Lower lobe of right lung (tissue), 2 donors: ENCODE measurements around the gene SORCS2. TPM values are rescaled to one million over a fixed set of nuclear protein-coding genes. Genes with fewer than 3 reads are reported as not detected.
"Not testable (repeated sequence)": the region's sequence is repeated elsewhere in the genome, so short reads cannot be mapped to it uniquely, and the experiment has no call there.

Experiments
- ATAC-seq, 2 donors: fragments of 200-7000 bp; cut with Tn5 transposase; one replicate each; pipeline ENCODE4 v1.9.1; 2020 to 2022; ENCODE audit warnings: mild to moderate bottlenecking in 2 of 2, moderate library complexity in 2 of 2
- DNase-seq: peaks from one replicate; pipeline ENCODE4 v3.0.0-alpha.2; 2020
- H3K27ac ChIP-seq: fragments of 200-600 bp; one replicate; pipeline ENCODE4 v1.8.0; 2022
- H3K27me3 ChIP-seq: fragments of 200-600 bp; one replicate; pipeline ENCODE4 v1.8.0; 2022; ENCODE audit warnings: low read depth
- H3K36me3 ChIP-seq: fragments of 200-600 bp; one replicate; pipeline ENCODE4 v1.8.0; 2022; ENCODE audit warnings: mild to moderate bottlenecking
- H3K4me1 ChIP-seq: fragments of 200-600 bp; one replicate; pipeline ENCODE4 v1.8.0; 2022
- H3K4me3 ChIP-seq: fragments of 200-600 bp; one replicate; pipeline ENCODE4 v1.8.0; 2022; ENCODE audit warnings: mild to moderate bottlenecking
- H3K9me3 ChIP-seq: fragments of 200-600 bp; one replicate; pipeline ENCODE4 v1.8.0; 2022
- intact Hi-C: fragments of 100-400 bp; cut with DNase I; formaldehyde crosslinking; loops from one replicate; pipeline ENCODE4 v1.11.0; 2022
- total RNA-seq: library from RNA; stranded (reverse); fragmentation: NEBNext Ultra II Directional; extraction: Animal tissue kit (Norgen Biotek cat#: 25700); gene quantifications from one replicate; pipeline ENCODE4 v1.2.1, GENCODE V29; 2021
- TF ChIP-seq, protein P1 (sequence below): fragments of 200-600 bp; IDR thresholded peaks from one replicate; pipeline ENCODE4 v1.8.0; 2022; ENCODE audit warnings: antibody characterized with exemption, mild to moderate bottlenecking
- donor health status: DM: no; HTN: yes; CAD: no; lungs with severe emphysema.

The SORCS2 gene
- total RNA-seq, 1 donor from 2014 or later: 5.8 TPM

DNA sequence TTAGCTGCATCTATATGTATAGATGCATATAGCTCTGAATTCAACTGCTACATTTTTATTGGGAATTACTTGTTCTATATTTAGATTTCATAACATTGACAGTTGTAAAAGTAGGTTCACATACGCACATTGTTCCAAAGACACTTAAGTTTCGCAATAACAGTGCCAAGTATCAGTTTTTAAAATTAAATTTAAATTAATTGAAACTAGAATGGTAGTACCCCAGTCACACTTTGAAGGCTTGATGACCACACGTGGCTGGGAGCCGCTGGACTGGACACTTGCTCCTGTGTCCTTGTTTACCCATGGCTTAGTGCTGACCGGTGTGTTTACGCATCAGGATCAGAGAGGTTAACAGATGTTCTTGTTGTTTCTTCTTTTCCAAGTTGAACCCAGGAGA, 383.1 kb downstream of the SORCS2 start:
- TF ChIP-seq, protein P1, sequence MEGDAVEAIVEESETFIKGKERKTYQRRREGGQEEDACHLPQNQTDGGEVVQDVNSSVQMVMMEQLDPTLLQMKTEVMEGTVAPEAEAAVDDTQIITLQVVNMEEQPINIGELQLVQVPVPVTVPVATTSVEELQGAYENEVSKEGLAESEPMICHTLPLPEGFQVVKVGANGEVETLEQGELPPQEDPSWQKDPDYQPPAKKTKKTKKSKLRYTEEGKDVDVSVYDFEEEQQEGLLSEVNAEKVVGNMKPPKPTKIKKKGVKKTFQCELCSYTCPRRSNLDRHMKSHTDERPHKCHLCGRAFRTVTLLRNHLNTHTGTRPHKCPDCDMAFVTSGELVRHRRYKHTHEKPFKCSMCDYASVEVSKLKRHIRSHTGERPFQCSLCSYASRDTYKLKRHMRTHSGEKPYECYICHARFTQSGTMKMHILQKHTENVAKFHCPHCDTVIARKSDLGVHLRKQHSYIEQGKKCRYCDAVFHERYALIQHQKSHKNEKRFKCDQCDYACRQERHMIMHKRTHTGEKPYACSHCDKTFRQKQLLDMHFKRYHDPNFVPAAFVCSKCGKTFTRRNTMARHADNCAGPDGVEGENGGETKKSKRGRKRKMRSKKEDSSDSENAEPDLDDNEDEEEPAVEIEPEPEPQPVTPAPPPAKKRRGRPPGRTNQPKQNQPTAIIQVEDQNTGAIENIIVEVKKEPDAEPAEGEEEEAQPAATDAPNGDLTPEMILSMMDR: no peak
- intact Hi-C loops: no loop called here

DNA sequence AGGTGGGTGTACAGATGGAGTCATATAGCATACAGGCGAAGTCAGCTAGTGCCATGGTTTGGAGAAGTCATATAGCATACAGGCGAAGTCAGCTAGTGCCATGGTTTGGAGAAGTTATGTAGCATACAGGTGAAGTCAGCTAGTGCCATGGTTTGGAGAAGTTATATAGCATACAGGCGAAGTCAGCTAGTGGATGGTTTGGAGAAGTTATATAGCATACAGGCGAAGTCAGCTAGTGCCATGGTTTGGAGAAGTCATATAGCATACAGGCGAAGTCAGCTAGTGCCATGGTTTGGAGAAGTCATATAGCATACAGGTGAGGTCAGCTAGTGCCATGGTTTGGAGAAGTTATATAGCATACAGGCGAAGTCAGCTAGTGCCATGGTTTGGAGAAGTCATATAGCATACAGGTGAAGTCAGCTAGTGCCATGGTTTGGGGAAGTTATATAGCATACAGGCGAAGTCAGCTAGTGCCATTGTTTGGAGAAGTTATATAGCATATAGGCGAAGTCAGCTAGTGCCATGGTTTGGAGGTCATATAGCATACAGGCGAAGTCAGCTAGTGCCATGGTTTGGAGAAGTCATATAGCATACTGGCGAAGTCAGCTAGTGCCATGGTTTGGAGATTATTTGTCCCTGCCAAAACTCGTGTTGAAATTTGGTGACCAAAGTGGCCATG, 385.2 kb downstream of the SORCS2 start:
- intact Hi-C loops, ATAC-seq, H3K36me3 ChIP-seq, H3K4me3 ChIP-seq, H3K27ac ChIP-seq, H3K27me3 ChIP-seq, H3K4me1 ChIP-seq, DNase-seq: not testable (repeated sequence)
- H3K9me3 ChIP-seq: peaks cover 46% of the 10 kb centered on the region

More for the DNA sequence above, 383.1 kb downstream of the SORCS2 start:
- ATAC-seq (no peak), DNase-seq (no peak)
- H3K27me3 ChIP-seq: no peaks in the 10 kb centered on the region
- H3K27ac ChIP-seq: no peak overlapping the region
- no peaks in the 10 kb centered on the region for H3K36me3 ChIP-seq
- peaks cover 44% of the 10 kb centered on the region for H3K9me3 ChIP-seq
- H3K4me1 ChIP-seq: no peaks in the 10 kb centered on the region
- H3K4me3 ChIP-seq: no peak overlapping the region

DNA sequence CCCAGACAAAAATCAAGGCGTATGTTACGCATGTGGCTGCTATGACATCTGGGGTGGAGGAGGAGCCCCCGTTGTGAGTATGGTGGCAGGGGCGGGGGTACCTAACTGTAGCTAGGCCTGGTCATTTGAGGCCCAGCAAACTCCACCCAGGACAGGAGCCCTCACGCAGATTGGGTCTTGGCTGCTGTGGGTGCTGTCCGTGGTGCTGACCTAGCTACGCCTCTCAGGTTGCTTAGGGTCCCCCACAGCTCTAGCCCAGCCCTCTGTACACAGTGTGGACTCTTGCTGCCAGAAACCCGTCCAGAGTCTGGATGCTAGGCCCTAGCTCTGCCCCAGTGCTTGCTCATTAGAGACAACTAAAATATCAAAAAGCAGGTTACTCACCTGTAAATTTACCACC, 389.1 kb downstream of the SORCS2 start:
- H3K4me1 ChIP-seq: no peaks in the 10 kb centered on the region
- no peak for ATAC-seq
- H3K9me3 ChIP-seq: peaks cover 35% of the 10 kb centered on the region
- no peaks in the 10 kb centered on the region for H3K27me3 ChIP-seq
- intact Hi-C loops: no loop called here
- DNase-seq: no peak
- no peak overlapping the region for H3K4me3 ChIP-seq
- TF ChIP-seq, protein P1: no peak
- H3K36me3 ChIP-seq: no peaks in the 10 kb centered on the region
- H3K27ac ChIP-seq: no peak overlapping the region

DNA sequence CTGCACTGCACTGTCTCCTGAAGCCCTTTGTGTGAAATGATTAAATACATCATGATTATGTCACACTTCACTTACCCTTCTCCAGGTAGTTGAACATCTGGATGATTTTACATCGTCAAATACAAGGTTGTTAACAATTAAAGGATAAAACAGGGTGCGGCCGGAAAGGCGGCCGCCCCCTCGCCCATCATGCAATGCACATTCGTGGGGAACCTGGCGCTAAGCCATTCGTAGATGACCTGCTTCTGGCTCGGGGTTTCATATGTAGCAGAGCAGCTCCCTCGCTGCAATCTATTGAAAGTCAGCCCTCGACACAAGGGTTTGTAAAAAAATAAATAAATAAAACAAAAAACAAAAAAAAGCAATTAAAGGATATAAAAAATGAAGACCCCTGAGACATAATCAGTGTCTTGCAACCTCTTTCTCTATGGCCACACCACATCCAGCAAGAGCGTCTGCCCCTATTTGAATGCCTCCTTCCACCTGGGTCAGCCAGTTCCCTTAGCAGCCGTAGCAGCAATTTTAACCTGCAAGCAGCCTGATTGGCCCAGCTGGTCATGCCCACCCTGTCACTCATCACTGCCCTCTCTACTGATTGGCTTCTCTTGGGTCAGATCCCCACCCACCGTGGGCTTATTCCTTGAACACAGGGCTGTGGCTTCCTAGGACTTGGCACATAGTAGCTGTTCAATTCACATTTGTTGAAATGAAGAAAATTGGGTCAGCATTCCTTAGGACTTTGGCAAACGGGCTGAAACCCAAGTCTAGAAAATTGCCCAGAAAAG, 390.2 kb downstream of the SORCS2 start:
- intact Hi-C loops: no loop called here

DNA sequence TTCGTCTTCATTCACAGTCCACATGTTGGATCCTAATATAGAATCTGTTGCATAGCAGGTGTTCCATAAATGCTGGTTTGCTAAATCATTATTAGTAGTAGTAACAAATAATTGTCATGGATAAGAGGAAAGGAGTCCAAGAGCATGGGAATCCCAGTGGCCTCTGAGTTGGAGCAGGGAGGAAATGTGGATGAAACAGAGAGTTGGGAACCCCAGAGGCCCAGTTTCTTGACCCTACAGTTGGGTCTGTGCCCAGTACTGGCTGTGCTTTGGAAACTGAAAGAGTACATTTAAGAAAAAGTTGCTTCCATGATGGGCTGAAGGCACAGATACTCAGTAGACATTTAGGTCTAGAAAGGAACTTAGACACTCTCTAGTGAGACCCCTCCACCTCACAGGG, 391.8 kb downstream of the SORCS2 start:
- no peak for ATAC-seq
- DNase-seq: no peak
- no peaks in the 10 kb centered on the region for H3K36me3 ChIP-seq
- H3K4me3 ChIP-seq: no peak overlapping the region
- peaks cover 13% of the 10 kb centered on the region for H3K9me3 ChIP-seq
- no peak overlapping the region for H3K27ac ChIP-seq
- intact Hi-C loops: no loop called here
- no peaks in the 10 kb centered on the region for H3K4me1 ChIP-seq
- TF ChIP-seq, protein P1: no peak
- no peaks in the 10 kb centered on the region for H3K27me3 ChIP-seq

More for the DNA sequence above, 390.2 kb downstream of the SORCS2 start:
- H3K27ac ChIP-seq: no peak overlapping the region
- no peak for ATAC-seq
- no peaks in the 10 kb centered on the region for H3K36me3 ChIP-seq
- H3K4me3 ChIP-seq: no peak overlapping the region
- no peak for DNase-seq
- H3K27me3 ChIP-seq: no peaks in the 10 kb centered on the region
- TF ChIP-seq, protein P1: no peak
- H3K9me3 ChIP-seq: peaks cover 27% of the 10 kb centered on the region
- no peaks in the 10 kb centered on the region for H3K4me1 ChIP-seq

DNA sequence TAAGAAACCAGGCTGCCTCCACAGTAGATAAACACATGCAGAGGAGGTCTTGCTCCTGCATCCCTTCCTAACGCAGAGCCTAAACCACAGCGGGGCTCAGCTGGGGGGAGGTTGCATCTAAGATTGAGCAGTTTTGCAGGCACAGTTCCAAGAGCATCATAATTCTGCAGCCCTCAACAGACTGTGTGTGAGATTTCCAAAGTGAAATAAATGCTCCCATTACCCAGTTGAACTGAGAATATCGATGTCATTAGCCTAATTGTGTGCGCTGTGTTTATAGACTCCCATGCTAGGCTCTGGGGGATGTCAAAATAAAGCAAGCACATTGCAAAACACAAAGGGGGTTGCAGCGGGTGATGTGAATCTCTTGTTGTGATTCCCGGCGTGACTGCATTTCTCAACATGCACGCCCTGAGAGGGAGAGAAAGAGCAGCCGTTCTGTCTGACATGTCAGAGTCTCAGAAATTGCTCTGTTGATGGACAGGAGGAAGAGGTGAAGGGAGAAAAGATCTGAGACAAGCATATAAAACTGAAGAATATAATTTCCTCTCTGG, 392.3 kb downstream of the SORCS2 start:
- ATAC-seq: no peak
- no peak overlapping the region for H3K4me3 ChIP-seq
- intact Hi-C loops: no loop called here

More for the DNA sequence above, 392.3 kb downstream of the SORCS2 start:
- no peaks in the 10 kb centered on the region for H3K36me3 ChIP-seq
- no peak overlapping the region for H3K27ac ChIP-seq
- no peaks in the 10 kb centered on the region for H3K4me1 ChIP-seq
- DNase-seq: no peak
- H3K27me3 ChIP-seq: no peaks in the 10 kb centered on the region
- peaks cover 7% of the 10 kb centered on the region for H3K9me3 ChIP-seq
- TF ChIP-seq, protein P1: no peak
